ENCODE measurements around the gene FGF14. TPM values are rescaled to one million over a fixed set of nuclear protein-coding genes. Genes with fewer than 3 reads are reported as not detected.

The FGF14 gene
- total RNA-seq, 1 experiment from 2014 or later = 0.22 TPM

- H3K9ac ChIP-seq (ENCODE audit: extremely low read depth, insufficient read length, low read length) = no peak overlapping the region
- H3K79me2 ChIP-seq (ENCODE audit: insufficient read depth, low read length) = no peaks in the 10 kb centered on the region
- TF ChIP-seq, protein P1, sequence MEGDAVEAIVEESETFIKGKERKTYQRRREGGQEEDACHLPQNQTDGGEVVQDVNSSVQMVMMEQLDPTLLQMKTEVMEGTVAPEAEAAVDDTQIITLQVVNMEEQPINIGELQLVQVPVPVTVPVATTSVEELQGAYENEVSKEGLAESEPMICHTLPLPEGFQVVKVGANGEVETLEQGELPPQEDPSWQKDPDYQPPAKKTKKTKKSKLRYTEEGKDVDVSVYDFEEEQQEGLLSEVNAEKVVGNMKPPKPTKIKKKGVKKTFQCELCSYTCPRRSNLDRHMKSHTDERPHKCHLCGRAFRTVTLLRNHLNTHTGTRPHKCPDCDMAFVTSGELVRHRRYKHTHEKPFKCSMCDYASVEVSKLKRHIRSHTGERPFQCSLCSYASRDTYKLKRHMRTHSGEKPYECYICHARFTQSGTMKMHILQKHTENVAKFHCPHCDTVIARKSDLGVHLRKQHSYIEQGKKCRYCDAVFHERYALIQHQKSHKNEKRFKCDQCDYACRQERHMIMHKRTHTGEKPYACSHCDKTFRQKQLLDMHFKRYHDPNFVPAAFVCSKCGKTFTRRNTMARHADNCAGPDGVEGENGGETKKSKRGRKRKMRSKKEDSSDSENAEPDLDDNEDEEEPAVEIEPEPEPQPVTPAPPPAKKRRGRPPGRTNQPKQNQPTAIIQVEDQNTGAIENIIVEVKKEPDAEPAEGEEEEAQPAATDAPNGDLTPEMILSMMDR (conservative IDR thresholded peaks at IDR 0.05) = no peak
- H3K4me1 ChIP-seq (ENCODE audit: insufficient read depth, low read length) = peaks cover 5% of the 10 kb centered on the region; the same call in 1 of the 2 replicates
- no peaks in the 10 kb centered on the region for H3K9me3 ChIP-seq (ENCODE audit: control insufficient read depth, low read depth, low read length)
- H2BK12ac ChIP-seq (ENCODE audit: insufficient read length, low read depth, low read length) = no peak overlapping the region
- no peaks in the 10 kb centered on the region for H3K36me3 Mint-ChIP-seq (ENCODE audit: insufficient read depth in 1 of 3, low read depth in 3 of 3)
- no peaks in the 10 kb centered on the region for H3K27me3 ChIP-seq (ENCODE audit: insufficient read depth, low read length)
- no peak overlapping the region for H3K4me2 ChIP-seq (ENCODE audit: insufficient read depth, insufficient read length, low read length)
- H2AK5ac ChIP-seq (ENCODE audit: insufficient read length, low read length) = no peak overlapping the region
- no peak overlapping the region for H2BK120ac ChIP-seq (ENCODE audit: low read depth, low read length, poor library complexity, severe bottlenecking)
- no peak for DNase-seq
- no peak overlapping the region for H2BK15ac ChIP-seq (ENCODE audit: low read depth, low read length)
- no peaks in the 10 kb centered on the region for H3K27me3 Mint-ChIP-seq (ENCODE audit: low read depth)
- H3K9me3 Mint-ChIP-seq = no peaks in the 10 kb centered on the region
- no peak overlapping the region for H4K8ac ChIP-seq (replicated peaks; ENCODE audit: insufficient read length, low read depth, low read length)
- H2AFZ ChIP-seq (ENCODE audit: low read length) = no peak overlapping the region
- H3K27ac Mint-ChIP-seq = no peak overlapping the region
- no peak overlapping the region for H2BK5ac ChIP-seq (ENCODE audit: insufficient read length, low read length)
- peaks cover 17 to 19% of the 10 kb centered on the region in 2 experiments for H3K4me1 Mint-ChIP-seq
- H2BK20ac ChIP-seq (ENCODE audit: low read depth, low read length, poor library complexity, severe bottlenecking) = no peak overlapping the region
- H3K56ac ChIP-seq (ENCODE audit: insufficient read length, low read depth, low read length) = no peak overlapping the region
- no peak overlapping the region for H4K5ac ChIP-seq (ENCODE audit: insufficient read length, low read depth, low read length)
- no peaks in the 10 kb centered on the region for H3K23me2 ChIP-seq (ENCODE audit: insufficient read length, low read depth, low read length, poor library complexity, severe bottlenecking)
- no peaks in the 10 kb centered on the region for H4K20me1 ChIP-seq (ENCODE audit: control insufficient read depth, insufficient read depth, insufficient read length)
- no peak overlapping the region for H3T11ph ChIP-seq (ENCODE audit: low read length)
- H3K27ac ChIP-seq (ENCODE audit: insufficient read length, low read depth, low read length) = no peak overlapping the region
- no peak overlapping the region for H3K4me3 Mint-ChIP-seq
- H3K4ac ChIP-seq (ENCODE audit: low read depth, low read length) = no peak overlapping the region
- H3K14ac ChIP-seq (ENCODE audit: insufficient read depth, low read length) = no peak overlapping the region
- H3K79me1 ChIP-seq (ENCODE audit: insufficient read depth, low read depth, low read length, poor library complexity, severe bottlenecking) = no peaks in the 10 kb centered on the region
- no peak overlapping the region for H3K18ac ChIP-seq (ENCODE audit: insufficient read length, low read depth, low read length)
- no peak overlapping the region for H4K91ac ChIP-seq (ENCODE audit: insufficient read length, low read depth, low read length)
- H3K23ac ChIP-seq (ENCODE audit: insufficient read length, low read depth, low read length) = no peak overlapping the region
These were observed 434.6 kb downstream of the FGF14 start for GRCh38 chr13:101967216-101967615.

All from H9 (cell line).